Measurements from ENCODE around the gene ARHGEF17.

- TF ChIP-seq CTCF (IDR thresholded peaks at IDR 0.05; ENCODE audit: low read length) (no peak), EZH2phosphoT487 (IDR thresholded peaks at IDR 0.05; ENCODE audit: low read length) (no peak)
These were observed 26.8 kb upstream of the ARHGEF17 start for GRCh38 chr11:73281201-73281741.

Data from MM.1S (cell line).